Smooth muscle cell of the brain vasculature (primary cell): ENCODE data around the gene GNLY.
A peak's percentile ranks its signal among the peaks of the same experiment; 100 is the strongest.
"Not testable (repeated sequence)": the region's sequence is repeated elsewhere in the genome, so short reads cannot be mapped to it uniquely, and the experiment has no call there.

Experiments used
- DNase-seq: peaks from one replicate; pipeline ENCODE4 v3.0.0-alpha.2; 2012; ENCODE audit warnings: low read depth, low spot score

The GNLY gene

DNA sequence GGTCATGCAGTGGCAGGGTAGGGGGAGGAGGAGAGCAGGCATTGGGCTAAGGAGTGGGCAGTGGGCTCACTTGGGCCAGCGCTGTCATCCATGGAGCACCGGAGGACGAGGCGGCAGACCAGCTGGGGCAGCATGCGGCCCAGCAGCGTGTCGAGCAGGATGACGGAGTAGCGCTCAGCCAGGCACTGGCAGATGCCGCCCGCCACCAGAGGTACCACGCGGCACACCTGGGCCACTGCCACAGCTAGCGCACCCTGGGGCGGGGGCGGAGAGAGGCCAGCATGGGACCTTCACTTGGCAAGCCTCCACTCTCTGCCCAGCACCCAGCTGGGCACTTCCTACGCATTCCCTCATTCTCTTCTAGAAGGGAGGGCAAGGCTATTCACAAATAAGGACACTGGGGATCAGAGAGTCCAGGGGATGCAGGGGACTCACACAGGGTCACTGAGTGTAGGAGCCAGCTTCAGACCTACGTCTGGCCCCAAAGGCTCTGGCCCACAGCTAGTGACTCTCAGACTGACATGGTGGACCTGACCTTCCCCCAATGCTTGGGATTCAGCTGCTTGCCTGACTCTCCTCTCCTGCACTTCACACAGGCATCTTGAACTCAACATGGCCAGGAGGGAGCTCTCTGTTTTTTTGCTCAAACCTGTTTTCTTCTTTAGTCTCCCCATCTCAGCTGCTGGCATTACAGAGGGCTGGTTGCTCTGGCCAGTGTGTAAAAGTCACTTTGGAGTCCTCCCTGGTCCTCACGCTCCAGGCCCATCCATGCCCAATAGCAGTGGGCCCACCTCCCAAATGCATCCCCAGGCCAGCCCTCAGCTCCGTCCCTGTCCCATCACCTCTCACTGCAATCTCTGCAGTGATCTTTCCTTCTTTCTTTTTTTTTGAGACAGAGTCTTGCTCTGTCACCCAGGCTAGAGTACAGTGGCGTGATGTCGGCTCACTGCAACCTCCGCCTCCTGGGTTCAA, 30.3 kb upstream of the GNLY start:
- no peak for DNase-seq

DNA sequence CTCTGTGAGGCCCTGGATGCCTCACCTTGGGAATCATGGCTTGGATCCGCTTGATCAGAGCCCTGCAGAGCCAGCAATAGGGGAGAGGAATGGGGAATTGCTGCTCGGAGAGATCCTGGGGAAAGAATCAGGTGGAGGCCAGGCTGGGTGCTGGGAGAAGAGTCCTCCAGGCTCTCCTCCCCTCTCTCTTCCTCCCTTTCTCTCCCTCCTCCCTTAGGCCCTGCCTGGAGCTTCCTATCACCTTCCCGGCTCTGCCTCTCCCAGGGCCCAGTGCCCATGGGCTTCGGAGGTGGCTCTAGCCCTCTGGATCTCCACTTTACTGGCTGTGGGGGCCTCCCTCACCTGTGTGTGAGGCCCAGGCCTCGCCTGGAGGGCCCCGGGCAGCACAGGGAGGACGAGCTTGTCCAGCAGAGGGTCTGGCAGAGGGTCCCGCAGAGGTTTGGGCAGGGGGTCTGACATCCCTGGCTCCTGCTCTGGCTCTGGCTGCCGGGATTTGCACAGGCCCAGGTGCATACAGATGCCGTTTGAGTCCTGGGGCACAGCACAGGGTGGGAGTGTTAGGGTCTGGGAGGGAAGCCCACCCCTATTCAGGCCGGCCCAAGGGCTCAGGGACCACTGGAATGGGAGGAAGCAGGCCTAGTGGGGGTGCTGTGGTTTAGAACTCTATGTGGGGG, 28.8 kb upstream of the GNLY start:
- DNase-seq: no peak

DNA sequence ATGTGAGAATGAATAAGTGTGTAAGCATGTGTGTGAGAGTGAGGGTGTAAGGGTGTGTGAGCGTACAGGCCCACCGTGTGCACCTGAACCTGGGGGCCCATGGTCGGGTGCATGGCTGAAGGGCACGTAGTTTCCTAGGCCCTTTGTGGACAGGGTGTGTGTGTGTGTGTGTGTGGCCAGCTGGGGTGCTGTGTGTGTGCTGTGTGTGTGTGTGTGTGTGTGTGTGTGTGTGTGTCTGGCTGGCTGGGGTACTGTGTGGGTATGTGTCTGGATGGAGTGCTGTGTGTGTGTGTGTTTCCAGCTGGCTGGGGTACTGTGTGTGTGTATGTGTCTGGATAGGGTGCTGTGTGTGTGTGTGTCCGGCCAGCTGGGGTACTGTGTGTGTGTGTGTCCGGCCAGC, 28.1 kb upstream of the GNLY start:
- no peak for DNase-seq

DNA sequence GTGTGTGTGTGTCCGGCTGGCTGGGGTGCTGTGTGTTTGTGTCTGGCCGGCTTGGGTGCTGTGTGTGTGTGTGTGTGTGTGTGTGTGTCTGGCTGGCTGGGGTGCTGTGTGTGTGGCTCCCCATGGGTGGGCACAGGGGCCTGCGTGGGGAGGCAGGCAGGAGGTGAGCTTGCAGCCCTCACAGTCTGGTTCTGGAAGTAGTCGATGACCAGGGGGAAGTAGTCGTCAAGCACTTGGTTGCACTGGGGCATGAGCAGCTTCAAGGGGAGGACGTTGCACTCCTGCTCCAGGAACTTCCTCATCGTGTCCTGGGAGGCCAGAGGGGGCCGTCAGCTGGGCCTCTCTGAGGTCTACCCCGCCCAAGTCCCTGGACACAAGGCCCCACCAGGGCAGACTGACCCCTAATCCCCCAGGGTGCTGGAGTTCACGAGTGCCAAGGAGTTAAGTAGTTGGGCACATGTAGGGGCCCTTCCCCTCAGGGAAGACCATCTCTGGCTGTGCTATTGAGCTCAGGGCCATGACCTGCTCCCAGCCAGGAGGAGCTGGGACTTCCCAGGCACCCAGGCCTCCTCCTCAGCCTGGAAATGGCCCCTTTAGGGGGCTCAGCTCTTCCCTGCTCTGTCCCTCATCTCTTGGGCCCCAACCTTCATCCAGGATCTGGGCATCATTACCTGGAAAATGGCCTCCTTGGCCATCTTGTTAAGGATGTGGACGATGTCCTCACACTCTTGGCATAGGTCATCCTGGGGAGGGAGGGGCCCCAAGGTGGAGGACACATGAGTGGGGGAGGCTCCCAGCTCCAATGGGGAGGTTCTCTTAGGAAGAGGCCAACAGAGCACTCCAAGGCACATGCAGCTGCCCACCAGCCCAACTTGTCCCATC, 27.5 kb upstream of the GNLY start:
- DNase-seq: no peak

DNA sequence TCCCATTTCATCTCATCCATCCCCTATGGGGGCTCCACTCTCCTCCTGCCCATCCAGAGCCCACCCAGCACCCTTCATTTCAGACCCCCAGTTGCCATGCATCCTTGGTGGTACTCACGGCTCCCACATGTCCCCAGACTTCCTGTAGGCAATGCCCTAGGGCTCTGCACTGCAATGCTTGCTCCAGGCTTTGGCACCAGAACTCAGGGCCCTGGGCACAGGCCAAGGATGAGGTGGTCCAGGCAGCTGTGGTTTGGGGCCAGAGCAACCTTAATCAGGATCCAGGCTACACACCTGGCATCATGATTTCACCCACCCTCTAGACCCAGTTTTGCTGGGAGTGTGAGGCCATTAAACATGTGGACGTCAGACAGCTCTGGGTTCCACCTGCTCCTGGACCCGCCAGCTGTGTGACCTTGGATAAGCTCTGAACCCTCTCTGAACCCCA, 26.6 kb upstream of the GNLY start:
- no peak for DNase-seq

DNA sequence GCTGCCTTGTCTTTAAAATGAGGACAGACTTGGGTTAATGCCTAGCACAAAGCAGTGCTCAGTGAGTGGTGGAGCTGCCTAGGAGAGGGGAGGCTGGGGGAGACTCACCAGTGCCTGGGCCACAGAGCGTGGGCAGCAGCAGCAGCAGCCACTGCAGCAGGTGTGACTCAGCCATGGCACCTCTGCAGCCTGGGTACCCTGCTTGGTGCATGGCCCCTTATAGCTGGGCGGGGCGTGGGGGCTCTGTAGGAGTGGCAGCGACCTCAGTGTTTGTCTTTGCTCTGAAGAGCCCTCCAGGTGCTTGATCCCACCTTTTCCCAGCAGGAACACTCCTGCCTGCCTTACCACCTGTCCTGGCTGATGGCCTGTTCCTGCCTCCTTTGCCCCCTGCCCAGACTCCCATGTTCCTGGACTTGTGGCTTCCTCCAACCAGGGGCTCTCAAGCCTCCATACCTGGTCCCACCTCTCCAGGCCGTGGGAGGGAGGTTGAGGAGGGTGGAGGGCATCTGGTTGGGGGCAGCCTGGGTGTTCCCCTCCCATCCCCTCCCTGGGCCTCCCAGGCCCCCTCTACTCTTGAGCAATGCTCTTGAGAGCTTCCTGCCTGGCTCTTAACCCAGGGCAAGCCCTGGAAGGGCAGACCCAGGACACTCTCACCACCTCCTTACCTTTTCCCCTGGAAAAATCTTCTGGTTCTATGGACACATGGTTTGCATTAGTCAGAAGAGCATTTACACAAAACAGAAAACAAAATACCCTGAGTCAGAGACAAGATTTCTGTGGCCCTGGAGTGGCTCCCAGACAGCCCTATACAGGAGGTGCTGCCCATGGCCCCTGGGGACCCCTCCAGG, 25.9 kb upstream of the GNLY start, which contains the start of gene SFTPB:
TSS of gene SFTPB (minus strand) at position 191 of the 848 bp plus-strand sequence. CDS start at position 175, 16 bp downstream.
- DNase-seq: no peak

DNA sequence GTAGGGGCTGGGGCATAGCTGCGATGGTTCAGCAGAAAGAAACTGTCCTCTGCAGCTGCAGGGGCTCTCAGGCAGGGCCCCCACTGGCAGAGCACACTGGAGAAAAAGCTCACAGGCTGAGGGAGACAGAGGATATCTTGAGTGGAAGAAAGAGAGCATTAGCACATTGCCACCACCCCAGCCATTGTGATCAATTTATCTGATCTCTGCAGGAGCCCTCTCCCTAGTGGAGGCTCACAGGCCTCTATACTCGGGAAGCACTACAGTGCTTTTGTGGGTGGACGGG, 25.4 kb upstream of the GNLY start:
- no peak for DNase-seq

DNA sequence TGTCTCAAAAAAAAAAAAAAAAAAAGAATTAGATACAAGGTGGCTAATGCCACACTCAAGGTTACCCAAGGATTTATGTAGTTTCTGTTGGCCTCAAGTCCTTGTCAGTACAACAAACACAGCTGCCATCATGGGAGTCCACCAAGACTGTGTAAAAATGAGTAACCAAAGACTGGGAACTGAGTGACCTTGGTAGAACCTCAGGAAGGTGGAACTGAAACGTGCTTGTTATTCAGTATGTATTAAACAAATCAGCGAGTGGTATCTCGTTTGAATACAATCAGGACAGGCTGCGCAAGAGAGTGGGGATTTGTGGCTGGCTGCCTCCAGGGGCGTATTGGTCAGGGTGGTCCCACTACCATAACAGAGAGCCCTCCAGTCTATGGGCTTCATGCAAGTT, 24.6 kb upstream of the GNLY start:
- DNase-seq: no peak

DNA sequence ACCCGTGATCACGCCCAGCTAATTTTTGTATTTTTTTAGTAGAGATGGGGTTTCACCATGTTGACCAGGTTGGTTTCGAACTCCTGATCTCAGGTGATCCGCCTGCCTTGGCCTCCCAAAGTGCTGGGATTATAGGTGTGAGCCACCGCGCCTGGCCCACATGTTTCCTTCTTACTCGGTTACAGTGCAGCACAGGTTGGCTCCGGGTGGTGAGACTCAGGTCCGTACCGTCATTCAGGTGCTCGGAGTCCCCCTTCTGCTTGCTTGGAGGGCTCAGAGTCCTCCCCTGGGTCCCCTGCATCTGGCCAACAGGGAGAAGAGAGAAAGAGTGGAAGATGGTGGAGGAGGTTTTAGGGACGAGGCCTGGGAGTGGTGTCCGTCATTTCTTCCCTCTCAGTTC, 23.7 kb upstream of the GNLY start:
- not testable (repeated sequence) for DNase-seq

DNA sequence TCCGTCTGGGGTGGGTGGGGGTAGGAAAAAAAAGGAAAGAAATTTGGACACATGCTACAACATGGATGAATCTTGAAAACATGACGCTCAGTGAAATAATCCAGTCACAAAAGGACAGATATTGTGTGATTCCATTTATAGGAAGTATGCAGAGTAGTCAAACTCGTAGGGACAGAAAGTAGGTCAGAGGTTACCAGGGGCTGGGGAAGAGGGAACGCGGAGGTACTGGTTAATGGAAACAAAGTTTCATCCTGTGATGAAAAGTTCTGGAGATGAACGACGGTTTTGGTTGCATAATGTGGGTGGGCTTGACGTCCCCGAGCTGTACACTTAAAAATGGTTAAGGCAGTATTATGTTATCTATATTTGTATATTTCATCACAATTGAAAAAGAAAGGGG, 21.7 kb upstream of the GNLY start:
- no peak for DNase-seq

DNA sequence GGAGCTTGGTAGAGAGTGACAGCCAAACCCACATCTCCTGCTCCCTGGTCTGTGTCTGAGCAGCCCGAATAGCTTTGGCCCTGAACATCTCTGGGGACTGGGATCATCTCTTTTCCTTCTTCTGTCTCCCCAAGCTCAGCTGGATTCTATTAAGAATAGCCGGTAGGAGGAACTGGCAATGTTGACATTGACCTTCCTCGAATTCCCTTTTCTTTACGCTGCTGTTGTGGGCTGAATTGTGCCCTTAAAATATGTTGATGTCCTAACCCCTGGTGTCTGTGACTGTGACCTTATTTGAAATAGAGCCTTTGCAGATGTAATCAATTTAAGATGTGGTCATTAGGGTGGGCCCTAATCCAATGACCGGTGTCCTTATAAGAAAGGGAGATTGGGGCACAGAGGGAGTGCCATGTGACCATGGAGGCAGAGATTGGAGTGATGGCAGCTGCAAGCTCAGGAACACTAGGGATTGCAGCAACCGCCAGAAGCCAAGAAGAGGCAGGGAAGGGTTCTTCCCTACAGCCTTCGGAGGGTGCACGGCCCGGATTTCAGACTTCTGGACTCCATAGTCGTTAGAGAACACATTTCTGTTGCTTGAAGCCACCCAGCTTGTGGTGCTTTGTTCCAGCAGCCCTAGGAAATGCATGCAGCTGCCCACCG, 20.3 kb upstream of the GNLY start:
- no peak for DNase-seq

DNA sequence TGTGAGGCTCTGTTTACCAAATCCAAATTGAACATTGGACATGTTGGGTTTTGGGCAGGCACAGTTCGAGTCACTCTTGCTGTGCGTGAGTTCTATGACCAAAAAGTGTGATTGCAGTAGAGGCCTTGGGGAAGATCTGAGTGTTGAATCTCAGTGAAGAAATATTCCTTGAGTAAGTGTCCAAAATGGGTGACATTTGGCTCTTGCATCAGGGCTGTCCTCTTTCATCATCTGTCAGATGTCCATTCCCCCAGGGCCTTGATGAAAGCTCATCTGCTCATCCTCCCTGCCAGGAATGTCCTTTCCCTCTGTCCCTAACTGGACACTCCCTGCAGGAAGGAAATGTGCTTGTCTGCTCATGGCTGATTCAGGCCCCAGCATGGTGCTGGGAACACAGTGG, 19.7 kb upstream of the GNLY start:
- no peak for DNase-seq

DNA sequence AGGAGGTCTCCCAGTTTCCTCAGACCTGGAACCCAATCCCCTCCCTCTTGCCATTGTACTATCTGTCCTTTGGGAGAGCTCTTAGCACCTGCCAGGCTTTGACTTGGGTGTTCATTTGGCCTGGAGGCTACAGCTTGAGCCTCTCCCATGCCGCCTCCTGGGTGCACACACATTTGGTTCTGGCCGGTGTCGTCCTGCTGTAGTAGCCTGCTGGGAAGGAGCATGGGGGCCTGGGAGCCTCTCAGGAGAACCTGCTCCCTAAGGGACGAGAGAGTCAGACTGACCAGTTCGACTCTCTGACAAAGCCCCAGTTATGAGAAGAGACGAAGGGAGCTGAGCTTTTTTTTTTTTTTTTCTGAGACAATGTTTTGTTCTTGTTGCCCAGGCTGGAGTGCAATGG, 18.7 kb upstream of the GNLY start:
- DNase-seq: no peak

DNA sequence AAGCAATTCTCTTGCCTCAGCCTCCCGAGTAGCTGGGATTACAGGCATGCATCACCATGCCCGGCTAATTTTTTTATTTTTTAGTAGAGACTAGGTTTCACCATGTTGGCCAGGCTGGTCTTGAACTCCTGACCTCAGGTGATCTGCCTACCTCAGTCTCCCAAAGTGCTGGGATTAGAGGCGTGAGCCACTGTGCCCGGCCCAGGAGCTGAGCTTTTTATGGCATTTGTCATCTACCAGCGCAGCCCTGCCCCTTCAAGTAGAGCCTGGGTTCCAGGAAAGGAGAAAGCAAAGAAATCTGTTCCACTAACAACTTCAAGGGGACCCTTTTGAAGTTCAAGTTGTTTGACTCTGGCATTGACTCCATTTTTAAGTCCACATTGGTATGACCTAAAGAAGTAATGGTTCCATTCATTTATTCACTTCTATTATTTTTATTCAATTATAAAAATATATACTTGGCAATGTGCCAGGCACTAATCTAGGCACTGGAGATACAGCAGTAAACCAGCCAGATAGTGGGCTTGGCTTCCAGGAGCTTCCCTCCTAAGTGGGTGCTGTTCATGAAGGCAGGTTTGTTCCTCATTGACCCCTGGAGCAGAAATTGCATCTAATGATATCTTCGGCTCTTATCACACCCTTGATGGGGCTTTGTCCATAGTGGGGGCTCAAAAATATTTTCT, 18.2 kb upstream of the GNLY start:
- no peak for DNase-seq

DNA sequence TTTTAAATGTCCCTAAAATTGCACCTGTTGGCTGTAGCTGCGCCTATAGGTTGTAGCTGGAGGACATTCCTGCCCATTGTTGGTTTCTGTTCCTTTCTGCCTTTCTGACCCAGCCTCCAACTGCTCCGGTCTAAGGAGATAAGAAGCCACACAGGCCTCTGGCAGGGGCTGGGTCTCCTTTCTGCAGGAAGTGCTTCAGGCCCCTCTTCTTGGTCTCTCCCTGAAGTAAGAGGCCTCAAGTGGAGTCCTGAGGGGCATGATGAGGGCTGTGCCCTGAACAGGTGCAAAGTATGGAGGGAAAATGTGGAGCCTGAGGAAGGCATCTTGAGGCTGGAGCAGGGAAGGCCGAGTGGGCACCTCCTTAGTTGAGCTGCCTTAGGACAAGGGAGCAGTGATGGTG, 15.8 kb upstream of the GNLY start:
- no peak for DNase-seq

DNA sequence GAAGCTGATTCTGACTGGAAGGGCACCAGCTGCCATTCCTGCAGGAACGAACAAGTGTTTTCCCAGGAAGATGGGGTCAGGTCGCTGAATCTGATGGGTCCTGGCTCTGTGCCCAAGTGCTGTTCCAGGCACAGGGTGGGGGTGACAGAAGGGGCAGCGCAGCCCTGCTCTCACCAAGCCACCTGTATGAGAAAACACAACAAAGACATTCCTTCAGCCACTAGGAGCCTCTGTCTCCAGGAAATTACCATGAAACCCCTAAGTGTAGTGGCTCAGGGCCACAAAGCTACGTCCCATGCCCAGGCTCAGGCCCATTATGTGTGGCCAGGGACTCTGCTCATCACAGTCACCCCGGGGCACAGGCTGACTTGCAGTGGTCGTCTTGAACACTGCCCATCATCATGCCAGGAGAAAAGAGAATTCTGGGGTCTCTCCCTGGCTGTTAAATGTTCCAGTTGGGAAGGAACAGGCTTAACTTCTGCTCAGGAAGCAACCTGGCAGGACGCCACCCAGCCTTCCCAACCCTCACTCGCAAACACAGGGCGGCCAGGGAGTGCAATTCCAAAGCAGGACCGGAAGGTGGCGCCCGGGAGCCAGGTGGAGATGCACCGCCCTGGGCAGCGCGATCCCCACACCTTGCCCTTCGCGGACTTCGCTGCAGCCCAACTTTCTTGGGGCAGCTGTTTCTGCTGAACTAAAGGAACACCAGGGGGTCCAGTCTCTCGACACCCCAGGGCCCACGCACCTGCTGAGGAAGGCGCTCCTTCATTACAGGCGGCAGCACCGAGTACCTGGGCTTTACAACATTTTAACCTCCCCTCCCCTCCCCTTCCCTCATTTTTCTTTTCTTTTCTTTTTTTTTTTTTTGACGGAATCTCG, 15.1 kb upstream of the GNLY start:
- DNase-seq: peak; percentile 49

DNA sequence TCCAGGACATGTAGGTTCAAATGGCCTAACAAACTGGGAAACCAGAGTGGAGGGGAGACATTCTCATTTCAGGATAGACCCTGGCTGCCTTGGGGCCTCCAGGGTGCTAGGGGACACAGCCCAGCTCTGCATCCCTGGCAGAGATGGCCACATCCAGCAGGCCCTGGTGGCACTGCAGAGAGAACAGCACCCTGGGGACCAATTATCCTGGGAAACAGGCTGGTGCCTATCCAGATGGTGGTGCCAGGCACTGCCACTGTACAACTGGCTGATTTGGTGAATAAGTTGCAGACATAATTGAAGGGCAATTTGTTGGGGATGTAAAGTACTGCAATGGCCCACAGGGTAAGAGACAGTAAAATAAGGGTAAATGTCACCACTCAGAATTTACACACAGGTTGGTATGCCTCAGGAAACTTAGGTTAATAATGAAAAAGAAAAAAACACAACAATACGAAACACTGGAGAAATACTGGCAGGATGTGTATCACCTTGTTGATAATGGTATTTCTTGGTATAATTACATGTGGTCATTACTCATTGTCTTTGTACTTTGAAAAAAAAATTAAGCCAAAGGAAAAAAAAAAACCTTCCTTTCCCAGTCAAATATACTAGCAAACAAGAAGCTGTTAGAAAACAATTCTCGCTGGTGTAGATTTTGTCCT, 13.3 kb upstream of the GNLY start:
- DNase-seq: no peak

DNA sequence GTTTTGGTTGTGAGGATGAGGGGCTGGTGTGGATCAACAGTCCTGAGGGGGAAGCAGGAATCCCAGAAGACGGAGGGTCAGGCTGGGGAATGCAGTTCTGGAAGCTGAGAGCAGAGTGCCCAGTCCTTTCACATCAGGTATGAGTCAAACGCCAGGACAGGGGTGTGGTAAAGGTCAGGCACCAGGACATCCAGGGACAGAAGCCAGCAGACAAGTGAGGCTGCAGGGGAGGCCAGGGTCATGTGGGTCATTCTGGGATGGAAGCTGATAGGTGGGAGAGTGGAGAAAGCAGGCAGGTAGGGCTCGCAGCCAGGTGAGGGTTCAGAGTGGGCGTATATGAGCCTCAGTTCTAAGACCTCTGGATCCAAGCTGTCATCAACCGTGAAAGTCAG, 12.8 kb upstream of the GNLY start:
- DNase-seq: no peak

DNA sequence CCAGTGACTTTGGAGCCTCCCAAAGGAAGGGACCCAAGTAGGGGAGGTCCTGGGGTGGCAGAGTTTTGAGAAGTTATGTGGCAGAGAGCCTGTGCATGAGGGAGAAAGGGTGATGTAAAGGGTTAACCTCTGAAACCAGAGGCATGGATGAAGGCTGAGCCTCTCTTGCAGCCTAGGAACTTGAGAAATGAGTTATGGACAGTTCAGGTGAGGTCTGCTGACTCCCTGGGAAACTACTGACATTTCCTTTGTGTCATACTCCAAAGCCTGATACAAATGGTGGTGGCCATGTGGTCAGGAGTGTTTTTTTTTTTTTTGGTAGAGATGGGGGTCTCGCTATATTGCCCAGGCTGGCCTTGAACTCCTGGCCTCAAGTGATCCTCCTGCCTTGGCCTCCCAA, 12.4 kb upstream of the GNLY start:
- no peak for DNase-seq
